C4-2B (cell line): ENCODE measurements around the gene SERPINF2.

Experiments
- ZFX ChIP-seq: fragments of 450-650 bp; IDR thresholded peaks from 2 replicates; pipeline ENCODE4 v1.6.1; 2017
- TF ChIP-seq, protein P1 (sequence below): fragments of 450-650 bp; conservative IDR thresholded peaks from 2 replicates; pipeline ENCODE4 v1.5.1; 2017; ENCODE audit warnings: mild to moderate bottlenecking

DNA sequence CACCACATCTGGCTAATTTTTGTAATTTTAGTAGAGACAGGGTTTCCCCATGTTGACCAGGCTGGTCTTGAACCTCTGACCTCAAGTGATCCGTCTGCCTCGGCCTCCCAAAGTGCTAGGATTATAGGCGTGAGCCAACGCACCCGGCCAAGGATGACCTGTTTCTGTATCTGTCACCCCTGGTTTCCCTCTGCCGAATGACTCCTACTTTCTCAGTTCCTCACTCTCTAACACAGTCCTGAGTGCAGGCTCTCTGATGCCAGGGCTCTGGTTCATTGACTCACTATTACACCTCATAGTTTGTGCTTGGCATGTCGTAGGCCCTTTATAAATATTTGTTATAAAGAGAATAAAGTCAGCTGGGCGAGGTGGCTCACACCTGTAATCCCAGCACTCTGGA is 47.3 kb upstream of the SERPINF2 start:
- TF ChIP-seq, protein P1, sequence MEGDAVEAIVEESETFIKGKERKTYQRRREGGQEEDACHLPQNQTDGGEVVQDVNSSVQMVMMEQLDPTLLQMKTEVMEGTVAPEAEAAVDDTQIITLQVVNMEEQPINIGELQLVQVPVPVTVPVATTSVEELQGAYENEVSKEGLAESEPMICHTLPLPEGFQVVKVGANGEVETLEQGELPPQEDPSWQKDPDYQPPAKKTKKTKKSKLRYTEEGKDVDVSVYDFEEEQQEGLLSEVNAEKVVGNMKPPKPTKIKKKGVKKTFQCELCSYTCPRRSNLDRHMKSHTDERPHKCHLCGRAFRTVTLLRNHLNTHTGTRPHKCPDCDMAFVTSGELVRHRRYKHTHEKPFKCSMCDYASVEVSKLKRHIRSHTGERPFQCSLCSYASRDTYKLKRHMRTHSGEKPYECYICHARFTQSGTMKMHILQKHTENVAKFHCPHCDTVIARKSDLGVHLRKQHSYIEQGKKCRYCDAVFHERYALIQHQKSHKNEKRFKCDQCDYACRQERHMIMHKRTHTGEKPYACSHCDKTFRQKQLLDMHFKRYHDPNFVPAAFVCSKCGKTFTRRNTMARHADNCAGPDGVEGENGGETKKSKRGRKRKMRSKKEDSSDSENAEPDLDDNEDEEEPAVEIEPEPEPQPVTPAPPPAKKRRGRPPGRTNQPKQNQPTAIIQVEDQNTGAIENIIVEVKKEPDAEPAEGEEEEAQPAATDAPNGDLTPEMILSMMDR = no peak
- TF ChIP-seq ZFX = no peak
